SH-SY5Y (cell line): ENCODE measurements around the gene MSLN.

Source experiments
- GATA2 ChIP-seq: IDR thresholded peaks from 2 replicates; pipeline ENCODE4 v1.6.1; 2011; ENCODE audit warnings: mild to moderate bottlenecking, low read depth, low read length
- GATA3 ChIP-seq: IDR thresholded peaks from 2 replicates; pipeline ENCODE4 v1.6.1; 2011; ENCODE audit warnings: low read depth, mild to moderate bottlenecking, low read length, moderate library complexity

DNA sequence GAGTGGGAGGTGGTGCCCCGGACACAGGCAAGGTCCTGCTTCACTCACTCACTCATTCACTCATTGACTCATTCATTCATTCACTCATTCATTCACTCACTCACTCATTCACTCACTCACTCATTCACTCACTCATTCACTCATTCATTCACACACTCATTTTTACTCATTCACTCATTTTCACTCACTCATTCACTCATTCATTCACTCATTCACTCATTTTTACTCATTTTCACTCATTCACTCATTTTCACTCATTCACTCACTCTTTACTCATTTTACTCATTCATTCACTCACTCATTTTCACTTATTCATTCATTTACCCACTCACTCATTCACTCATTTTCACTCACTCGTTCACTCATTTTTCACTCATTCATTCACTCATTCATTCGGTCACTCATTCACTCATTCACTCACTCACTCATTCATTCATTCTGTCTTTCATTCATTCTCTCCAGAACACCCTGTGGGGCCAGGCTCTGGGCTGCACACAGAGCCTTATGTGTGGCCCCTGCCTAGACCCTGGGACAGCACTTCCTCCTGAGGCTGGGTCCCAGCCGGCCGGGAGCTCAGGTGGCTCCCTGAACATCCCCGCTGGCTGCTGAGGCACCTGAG, 18.5 kb downstream of the MSLN start:
- TF ChIP-seq GATA3 (no peak), GATA2 (no peak)
